ENCODE measurements around the gene NBEA.
A peak's percentile ranks its signal among the peaks of the same experiment; 100 is the strongest.

Gene NBEA

DNA sequence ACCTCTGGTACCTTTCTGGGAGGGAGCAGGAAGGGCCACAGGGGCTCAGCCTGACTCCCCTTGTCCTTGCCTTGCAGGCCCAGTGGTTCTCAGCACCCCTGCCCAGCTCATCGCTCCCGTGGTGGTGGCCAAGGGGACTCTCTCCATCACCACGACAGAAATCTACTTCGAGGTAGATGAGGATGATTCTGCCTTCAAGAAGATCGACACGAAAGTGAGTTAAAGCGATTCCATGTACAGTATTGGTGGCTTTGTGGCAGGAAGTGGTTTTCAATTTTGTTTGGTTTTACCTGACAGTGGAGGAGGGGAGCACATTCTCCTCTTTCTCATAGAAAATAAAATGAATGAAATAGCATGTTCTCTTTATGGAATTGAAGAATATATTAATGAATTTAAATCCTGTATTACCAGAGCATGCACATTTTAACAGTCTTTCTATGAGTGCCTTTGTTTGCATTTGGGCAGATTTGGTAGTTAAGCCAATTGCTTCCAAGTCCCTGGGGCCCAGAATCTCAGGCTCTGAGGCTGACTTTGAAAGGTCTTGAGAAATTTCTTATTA, 530.3 kb downstream of the NBEA start:
- DNase-seq = no peak

GRCh38 chr13:35473206-35473775, 531.2 kb downstream of the NBEA start:
- no peak for DNase-seq

- no peak for DNase-seq
These were observed 531.7 kb downstream of the NBEA start for GRCh38 chr13:35473802-35474201.

GRCh38 chr13:35474496-35475211, 532.6 kb downstream of the NBEA start:
- no peak for DNase-seq

GRCh38 chr13:35475212-35475959, 533.3 kb downstream of the NBEA start:
- peak in 13 of 58 donors; percentile 9 to 46 (median 22) for DNase-seq

DNA sequence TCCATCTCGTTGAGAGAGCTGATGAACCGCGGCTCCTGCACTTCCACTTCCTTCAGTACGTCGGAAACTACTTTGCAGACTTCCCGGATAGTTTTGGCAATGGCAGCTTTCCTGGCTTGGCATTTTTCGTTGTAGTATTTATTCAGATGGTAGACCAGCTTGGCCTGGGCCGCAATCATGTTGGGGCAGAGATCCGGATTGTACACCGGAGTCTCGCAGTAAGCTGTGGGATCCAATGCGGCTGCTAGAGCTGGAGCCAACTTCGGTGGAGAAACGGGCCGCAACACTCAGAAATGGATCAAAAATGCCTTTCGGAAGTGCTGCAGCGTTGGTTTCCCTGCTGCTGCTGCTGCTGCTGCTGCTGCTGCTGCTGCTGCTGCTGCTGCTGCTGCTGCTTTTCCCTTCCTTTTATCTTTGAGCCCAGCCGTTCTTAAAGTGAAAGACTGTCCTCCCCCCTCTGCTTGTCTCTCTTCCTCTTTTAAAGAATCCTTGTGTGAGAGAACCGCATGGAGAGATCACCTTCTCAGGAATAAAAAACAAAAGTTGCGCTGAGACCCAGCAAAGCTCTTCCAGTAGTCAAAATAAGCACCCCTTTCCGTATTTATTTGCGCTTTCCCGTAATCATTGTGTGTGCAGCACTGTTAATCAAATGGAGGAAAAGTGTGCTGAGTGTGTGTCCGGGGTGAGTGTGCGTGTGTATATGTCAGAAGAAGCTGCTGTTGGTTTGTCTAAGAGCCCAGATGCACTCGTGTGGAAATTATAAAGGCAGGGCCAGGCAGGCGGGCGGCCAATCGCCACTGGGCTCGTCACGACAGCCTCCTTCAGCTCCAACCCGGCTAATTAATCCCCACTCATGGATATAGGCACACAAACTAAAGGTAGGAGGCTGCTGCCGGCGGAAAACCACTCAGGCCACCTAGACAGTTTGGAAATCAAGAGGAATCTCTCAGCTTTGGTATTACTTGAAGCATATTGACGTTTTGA, 534.2 kb downstream of the NBEA start, which contains the start of gene MAB21L1:
Gene MAB21L1 (minus strand): TSS at position 730 of the 984 bp plus-strand sequence. CDS start 551 bp downstream, at position 179.
- DNase-seq = peak in 23 of 58 donors; percentile 11 to 50 (median 26)

DNA sequence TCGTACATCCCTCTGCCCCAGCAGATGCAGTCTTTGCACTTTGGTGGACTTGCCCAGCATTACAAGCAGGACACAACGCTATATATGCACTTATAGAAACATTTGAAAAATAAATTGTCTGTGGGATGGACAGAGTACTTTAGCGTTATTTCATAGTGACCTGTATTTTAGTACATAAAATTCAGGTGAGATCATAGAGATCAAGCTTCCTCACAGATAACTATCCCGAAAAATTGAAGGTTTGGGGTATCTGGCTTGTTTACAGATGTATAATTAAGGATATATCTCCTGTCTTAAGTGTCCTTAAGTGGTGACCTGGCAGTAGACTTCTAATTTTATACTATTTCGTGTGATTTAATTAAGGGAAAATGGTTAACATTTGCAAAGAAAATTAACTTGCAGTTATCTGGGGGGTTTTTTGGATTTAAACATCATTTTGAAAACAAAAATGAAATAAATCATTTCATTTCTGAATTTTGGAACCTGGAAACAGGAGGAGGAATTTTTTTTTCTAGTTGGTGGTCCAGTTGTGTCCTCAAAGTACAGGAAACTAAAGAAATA, 535.4 kb downstream of the NBEA start:
- DNase-seq = no peak

GRCh38 chr13:35478271-35479037, 536.4 kb downstream of the NBEA start:
- no peak for DNase-seq

- DNase-seq = no peak
These were observed 537.0 kb downstream of the NBEA start for GRCh38 chr13:35479038-35479492.

DNA sequence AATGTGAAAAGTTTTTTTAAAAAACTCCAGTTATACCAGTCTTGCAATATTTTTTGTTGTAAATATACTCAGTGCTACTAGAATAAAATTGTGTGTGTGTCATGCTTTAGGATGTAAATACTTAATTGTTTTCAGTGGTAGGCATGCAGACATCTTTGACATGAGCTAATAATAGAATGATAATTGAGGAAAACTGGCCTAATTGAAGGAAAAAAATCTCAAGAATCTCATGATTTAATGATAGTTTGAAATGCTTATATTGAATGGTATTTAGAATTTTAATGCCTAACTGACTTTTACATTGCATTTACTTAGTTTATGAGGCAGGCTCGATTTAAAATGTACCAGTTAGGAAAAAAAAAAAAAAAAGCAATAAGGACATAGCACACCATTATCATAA, 537.6 kb downstream of the NBEA start:
- DNase-seq = no peak

DNA sequence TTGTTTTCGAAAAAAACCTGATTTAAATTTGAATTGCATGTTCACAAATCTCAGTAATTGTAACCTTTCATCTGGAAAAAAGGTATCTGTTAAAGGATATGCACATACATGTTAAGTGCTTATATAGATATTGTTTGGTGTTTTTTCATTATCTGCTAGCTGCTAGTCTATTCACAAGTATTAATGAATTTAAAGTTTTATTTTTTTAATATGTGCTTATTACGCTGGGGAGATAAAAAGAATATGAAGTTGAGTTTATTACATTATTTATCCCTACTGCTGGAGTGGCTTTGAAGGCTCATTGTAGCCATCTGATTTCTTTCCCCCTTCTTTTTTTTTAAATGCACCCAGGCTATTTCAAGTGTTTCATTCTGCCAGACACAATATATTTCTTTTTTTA, 538.3 kb downstream of the NBEA start:
- no peak for DNase-seq

GRCh38 chr13:35481777-35482176, 539.7 kb downstream of the NBEA start:
- DNase-seq = no peak

DNA sequence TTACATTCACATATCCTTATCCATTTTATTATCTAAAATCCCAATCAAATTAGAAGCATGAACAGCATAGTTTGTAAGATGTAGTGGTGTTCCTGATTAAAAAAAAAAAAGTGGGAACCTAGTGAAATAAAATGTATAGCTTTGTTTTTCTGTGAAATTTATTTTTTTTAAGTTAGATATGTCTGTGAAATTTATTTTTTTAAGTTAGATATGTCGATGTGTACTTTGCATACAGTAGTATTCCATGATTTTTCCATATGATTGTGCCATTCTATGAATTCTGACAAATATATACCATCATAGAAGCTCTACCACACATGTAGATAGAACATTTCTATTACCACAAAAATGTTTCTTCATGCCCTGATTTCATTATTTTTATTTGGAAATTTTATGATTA, 540.5 kb downstream of the NBEA start:
- DNase-seq = no peak

- no peak for DNase-seq
These were observed 541.7 kb downstream of the NBEA start for GRCh38 chr13:35483761-35484160.

- DNase-seq = no peak
These were observed 542.3 kb downstream of the NBEA start for GRCh38 chr13:35484384-35484783.

DNA sequence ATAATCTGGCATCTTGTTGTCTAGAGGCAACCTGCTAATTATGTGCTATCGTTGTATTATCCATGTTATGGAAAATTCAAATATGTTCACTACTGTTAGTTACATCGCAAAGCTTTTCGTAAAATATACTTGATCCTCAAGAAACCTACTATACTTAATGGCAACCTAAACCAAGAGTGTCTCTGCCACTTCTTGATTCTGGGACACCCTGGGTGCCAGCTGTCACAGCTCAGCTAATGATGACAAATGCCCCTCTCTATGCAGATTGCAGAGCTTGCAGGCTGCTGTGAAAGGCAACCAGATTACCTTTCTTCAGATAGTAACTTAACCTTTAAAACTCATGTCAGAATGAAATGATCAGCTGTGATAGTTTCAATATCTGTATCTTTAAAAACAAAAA, 543.4 kb downstream of the NBEA start:
- no peak for DNase-seq

DNA sequence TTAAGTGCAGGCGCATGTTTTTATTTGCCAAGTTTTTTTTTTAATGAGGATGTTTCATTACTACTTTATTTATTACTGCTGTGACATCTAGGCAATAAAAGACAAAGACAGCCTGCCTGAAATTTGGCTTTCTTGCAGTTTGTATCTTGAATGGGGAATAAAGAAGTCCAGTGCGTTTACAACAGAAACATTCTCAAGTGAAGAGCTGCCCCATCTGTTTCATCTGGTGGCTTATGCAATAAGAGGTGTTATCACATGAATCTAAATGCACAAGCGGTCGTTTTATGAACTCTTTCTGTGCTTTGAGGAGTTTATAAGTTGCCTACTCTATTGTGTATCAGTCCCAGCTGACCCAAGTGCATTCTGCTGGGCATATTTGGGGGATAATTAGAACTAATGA, 547.0 kb downstream of the NBEA start:
- DNase-seq = no peak

DNA sequence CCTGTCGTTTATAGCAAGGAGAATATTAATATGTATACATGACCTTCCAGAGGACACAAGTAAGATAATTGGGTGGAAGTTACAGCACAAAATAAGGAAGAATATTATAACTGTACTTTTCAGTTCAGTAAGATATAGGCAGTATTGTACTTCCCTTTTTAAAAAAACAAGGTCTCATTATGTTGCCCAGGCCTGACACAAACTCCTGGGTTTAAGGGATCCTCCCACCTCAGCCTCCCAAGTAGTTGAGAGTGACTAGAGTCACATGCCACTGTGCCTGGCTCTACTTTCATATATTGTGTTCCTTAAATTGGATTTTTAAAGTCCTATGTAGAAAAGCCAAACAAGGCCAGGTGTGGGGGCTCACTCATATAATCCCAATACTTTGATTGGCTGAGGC, 553.9 kb downstream of the NBEA start:
- DNase-seq = no peak

GRCh38 chr13:35496761-35497386, 554.8 kb downstream of the NBEA start:
- no peak for DNase-seq
